BLaER1 (cell line): ENCODE data around the gene ANTXR1.

Experiments used
- H3K27ac ChIP-seq: shearing (Covaris generic); formaldehyde crosslinking; 2 replicates; pipeline ENCODE4 v1.8.1; 2022
- H3K27me3 ChIP-seq: shearing (Covaris generic); formaldehyde crosslinking; 2 replicates; pipeline ENCODE4 v1.8.1; 2022
- H3K36me3 ChIP-seq: shearing (Covaris generic); formaldehyde crosslinking; 2 replicates; pipeline ENCODE4 v1.8.1; 2022
- H3K4me1 ChIP-seq: shearing (Covaris generic); formaldehyde crosslinking; 2 replicates; pipeline ENCODE4 v1.8.1; 2022
- H3K4me2 ChIP-seq: shearing (Covaris generic); formaldehyde crosslinking; 2 replicates; pipeline ENCODE4 v1.8.1; 2022
- H3K4me3 ChIP-seq: shearing (Covaris generic); formaldehyde crosslinking; 2 replicates; pipeline ENCODE4 v1.8.1; 2022
- H3K9ac ChIP-seq: shearing (Covaris generic); formaldehyde crosslinking; 2 replicates; pipeline ENCODE4 v1.8.1; 2022
- H3K9me3 ChIP-seq: shearing (Covaris generic); formaldehyde crosslinking; 2 replicates; pipeline ENCODE4 v1.8.1; 2022
- H4K20me1 ChIP-seq: shearing (Covaris generic); formaldehyde crosslinking; 2 replicates; pipeline ENCODE4 v1.8.1; 2022
- Cebpa-rat ChIP-seq: shearing (Covaris generic); IDR thresholded peaks from 2 replicates; pipeline ENCODE4 v1.8.1; 2022

The ANTXR1 gene

DNA sequence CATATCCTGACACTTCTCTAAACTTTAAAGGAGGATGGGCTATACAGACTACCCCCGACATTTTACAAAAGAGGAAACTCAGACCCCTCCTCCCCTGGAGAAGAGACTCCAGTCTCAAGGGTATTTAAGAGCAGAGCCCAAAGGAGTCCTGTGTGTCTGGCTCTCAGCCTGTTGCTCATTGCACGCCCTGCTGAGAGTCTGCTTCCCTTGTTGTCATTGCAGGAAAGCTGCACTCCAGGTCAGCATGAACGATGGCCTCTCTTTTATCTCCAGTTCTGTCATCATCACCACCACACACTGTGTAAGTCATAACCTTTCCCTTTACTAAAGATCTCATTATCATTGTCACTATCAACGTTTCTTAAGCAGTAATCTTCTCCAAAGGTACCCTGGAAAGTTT is 111.4 kb downstream of the ANTXR1 start:
- H3K9me3 ChIP-seq, result no peaks in the 10 kb centered on the region
- H3K4me1 ChIP-seq, result no peaks in the 10 kb centered on the region
- H3K27ac ChIP-seq, result no peak overlapping the region
- no peak overlapping the region for H3K4me2 ChIP-seq
- no peak overlapping the region for H3K4me3 ChIP-seq
- no peaks in the 10 kb centered on the region for H3K36me3 ChIP-seq
- no peak for TF ChIP-seq Cebpa-rat
- no peaks in the 10 kb centered on the region for H4K20me1 ChIP-seq
- H3K9ac ChIP-seq, result no peak overlapping the region
- H3K27me3 ChIP-seq, result no peaks in the 10 kb centered on the region

DNA sequence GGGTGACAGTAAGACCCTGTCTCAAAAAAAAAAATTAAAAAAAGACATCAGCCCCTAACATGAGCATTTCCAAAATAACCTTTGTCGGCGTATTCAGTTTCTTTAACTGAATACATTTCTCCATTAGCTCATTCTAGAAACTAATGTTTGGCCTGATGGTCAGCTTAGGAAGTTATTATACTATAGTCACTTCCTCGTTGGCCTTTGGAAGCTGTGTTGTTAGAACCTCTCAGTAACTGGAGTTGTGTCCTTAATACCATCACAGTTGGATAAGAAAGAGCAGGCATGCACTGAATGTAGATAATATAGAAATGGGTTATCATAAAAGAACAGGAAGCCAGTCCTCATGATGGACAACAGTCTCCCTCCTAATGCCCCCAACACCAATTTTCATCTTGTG is 112.8 kb downstream of the ANTXR1 start:
- Histone ChIP-seq H3K36me3 (no peaks in the 10 kb centered on the region), H4K20me1 (no peaks in the 10 kb centered on the region), H3K27me3 (no peaks in the 10 kb centered on the region), H3K9ac (no peak overlapping the region), H3K9me3 (no peaks in the 10 kb centered on the region), H3K4me2 (no peak overlapping the region), H3K27ac (no peak overlapping the region), H3K4me3 (no peak overlapping the region), H3K4me1 (no peaks in the 10 kb centered on the region)
- TF ChIP-seq Cebpa-rat, result no peak

DNA sequence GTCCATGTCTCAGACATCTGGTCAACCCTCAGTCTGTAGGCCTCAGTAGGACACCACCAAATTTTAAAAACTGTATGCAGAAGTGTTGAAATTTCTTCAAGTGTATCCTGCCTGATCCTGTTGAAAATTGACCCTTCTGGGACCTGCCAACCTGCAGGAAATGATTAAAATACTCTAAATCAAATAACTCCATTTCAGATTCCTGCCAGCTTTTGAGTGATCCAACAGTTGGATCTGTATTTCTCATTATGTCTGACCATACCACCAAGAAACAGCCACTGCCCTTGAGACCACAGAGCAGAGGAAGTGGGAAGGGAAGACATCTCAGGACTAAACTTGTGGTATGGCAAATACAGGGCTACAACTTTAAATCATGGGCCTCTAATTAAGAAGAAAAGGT is 113.4 kb downstream of the ANTXR1 start:
- H3K4me1 ChIP-seq, result no peaks in the 10 kb centered on the region
- no peaks in the 10 kb centered on the region for H3K9me3 ChIP-seq
- TF ChIP-seq Cebpa-rat, result no peak
- H3K9ac ChIP-seq, result no peak overlapping the region
- no peaks in the 10 kb centered on the region for H4K20me1 ChIP-seq
- H3K4me2 ChIP-seq, result no peak overlapping the region
- no peaks in the 10 kb centered on the region for H3K27me3 ChIP-seq
- H3K36me3 ChIP-seq, result no peaks in the 10 kb centered on the region
- H3K4me3 ChIP-seq, result no peak overlapping the region
- H3K27ac ChIP-seq, result no peak overlapping the region

DNA sequence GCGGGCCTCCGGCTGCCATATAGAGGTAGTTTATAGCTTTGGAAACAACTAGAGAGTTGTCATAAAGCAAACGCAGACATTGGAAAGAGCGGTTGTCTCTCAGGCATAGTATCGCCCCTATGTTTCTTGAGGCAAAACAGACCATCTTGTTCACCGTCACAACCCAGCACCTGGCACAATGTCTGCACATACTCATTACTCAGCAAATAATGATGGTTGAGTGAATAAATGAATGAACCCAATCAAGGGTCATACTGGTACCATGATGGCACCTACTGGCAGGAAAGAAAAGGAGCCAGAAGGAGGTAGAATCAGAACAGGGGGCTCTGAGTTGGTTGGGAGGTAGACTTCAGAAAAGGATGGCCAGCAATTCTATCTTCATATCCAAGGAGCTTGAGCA is 118.5 kb downstream of the ANTXR1 start:
- Histone ChIP-seq H3K27ac (no peak overlapping the region), H3K4me2 (no peak overlapping the region), H3K9ac (no peak overlapping the region), H4K20me1 (no peaks in the 10 kb centered on the region), H3K4me1 (no peaks in the 10 kb centered on the region), H3K36me3 (no peaks in the 10 kb centered on the region), H3K27me3 (no peaks in the 10 kb centered on the region), H3K9me3 (no peaks in the 10 kb centered on the region), H3K4me3 (no peak overlapping the region)
- TF ChIP-seq Cebpa-rat, result no peak

DNA sequence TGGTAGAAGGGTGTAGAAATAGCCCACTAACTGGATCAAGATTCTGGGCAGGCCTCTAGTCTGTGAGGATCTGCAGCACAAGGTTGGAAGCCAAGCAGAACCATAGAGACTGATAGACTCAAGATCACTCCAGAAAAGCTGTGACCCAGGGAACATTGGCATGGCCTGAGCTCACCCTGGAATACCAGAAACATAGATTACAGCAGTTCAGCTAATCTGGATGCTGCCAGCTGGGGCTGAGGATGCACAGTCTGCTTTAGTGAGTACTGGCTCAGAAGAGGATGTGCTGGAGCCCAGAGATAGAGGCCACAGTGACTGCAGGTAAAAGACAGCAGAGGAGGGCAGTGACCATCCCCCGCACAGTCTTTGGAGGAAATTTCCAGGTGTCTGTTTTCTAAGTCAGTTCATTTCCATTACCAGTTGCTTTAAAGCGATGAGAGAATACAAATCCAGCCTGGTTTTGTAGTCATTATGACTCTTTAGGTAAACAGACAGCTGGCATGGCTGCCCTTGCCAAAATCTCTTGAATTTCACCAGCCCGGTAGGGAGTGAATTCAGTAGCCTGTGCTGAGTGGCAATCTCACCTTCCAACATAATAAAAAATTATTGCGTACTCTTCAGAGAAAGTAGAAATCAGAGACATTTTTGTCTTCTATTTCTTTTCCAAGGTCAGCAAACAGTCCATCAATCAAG is 119.2 kb downstream of the ANTXR1 start:
- no peaks in the 10 kb centered on the region for H3K4me1 ChIP-seq
- no peaks in the 10 kb centered on the region for H3K36me3 ChIP-seq
- no peak for TF ChIP-seq Cebpa-rat
- no peak overlapping the region for H3K4me3 ChIP-seq
- H3K27ac ChIP-seq, result no peak overlapping the region
- H4K20me1 ChIP-seq, result no peaks in the 10 kb centered on the region
- H3K27me3 ChIP-seq, result no peaks in the 10 kb centered on the region
- no peaks in the 10 kb centered on the region for H3K9me3 ChIP-seq
- H3K9ac ChIP-seq, result no peak overlapping the region
- H3K4me2 ChIP-seq, result no peak overlapping the region

DNA sequence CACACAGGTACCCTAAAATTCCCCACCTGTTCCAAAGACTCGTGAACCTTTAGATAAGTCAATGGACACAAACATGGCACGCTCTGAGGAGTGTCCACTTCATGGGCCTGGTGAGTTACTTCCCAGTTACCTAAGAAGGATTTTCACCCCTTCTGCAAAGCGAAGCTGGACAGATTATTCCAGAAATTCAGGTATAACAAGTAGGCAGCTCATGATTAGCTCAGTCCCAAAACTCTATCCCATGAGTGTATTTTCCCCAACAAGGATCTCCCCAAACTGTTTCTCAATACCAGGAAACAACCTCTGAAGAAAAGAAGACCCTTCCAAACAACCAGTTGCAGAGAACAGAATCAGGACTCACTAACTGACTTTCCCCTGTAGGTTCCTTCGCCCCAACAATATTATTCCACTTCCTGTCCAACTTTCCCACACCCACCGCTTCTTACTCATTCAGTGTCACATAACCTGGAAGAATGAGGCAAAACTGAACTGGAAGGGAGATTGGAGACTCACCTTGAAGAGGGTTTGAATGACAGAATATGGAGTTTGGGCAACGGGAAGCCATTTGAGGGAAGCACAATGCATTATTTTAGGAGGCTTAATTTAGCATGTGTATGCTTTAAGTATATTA is 120.1 kb downstream of the ANTXR1 start:
- no peak overlapping the region for H3K27ac ChIP-seq
- no peaks in the 10 kb centered on the region for H3K36me3 ChIP-seq
- no peaks in the 10 kb centered on the region for H3K27me3 ChIP-seq
- no peak overlapping the region for H3K9ac ChIP-seq
- no peak for TF ChIP-seq Cebpa-rat
- no peaks in the 10 kb centered on the region for H4K20me1 ChIP-seq
- H3K9me3 ChIP-seq, result no peaks in the 10 kb centered on the region
- H3K4me3 ChIP-seq, result no peak overlapping the region
- H3K4me2 ChIP-seq, result no peak overlapping the region
- no peaks in the 10 kb centered on the region for H3K4me1 ChIP-seq

DNA sequence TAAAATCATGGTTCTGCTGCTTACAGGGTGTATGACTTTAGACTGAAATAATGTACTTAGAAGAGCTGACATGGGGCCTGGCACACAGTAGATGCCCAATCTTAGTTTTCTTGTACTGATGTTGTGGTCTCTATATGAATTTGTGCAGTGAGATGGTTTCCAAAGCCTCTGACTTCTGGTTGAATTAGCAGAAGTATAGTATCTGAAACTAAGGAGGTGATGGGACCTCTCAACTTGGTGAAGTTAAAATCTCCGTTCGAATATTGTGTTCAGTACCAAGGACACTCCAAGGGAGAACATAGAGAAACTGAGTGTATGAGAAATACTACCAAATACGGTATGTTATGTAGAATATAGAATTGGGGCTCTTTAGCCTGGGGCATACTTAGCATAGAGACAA is 120.9 kb downstream of the ANTXR1 start:
- H3K9ac ChIP-seq, result no peak overlapping the region
- H4K20me1 ChIP-seq, result no peaks in the 10 kb centered on the region
- no peak for TF ChIP-seq Cebpa-rat
- no peak overlapping the region for H3K4me3 ChIP-seq
- no peaks in the 10 kb centered on the region for H3K4me1 ChIP-seq
- no peaks in the 10 kb centered on the region for H3K36me3 ChIP-seq
- H3K4me2 ChIP-seq, result no peak overlapping the region
- H3K9me3 ChIP-seq, result no peaks in the 10 kb centered on the region
- H3K27ac ChIP-seq, result no peak overlapping the region
- no peaks in the 10 kb centered on the region for H3K27me3 ChIP-seq

DNA sequence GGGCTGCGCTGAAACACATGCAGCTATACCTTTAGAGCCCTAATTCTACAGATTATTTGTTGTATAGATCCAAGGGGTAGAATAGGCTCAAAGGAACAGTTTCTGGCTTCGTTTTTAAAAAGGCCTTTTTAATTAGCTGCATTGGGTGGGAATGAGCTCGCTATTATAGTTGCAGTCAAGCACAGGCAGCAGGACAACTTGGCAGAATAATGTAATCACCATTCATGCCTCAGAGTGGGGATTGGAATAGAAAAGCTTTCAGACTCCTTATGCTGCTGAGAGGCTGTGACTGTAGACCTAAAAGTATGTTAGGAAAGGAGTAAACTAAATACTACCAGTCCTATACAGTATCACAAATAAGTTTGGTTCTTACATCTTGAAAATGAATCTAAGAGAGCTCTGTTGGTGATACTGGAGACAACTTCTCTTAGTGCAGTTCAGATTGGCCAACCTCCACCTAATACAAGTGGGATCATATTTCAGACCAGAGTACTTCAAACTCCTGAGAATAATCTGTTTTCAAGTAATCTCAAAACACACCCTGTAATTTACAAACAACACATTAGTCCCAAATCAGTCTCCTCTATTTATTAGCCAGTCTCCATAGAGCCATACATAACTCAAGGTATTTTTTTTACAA is 121.4 kb downstream of the ANTXR1 start:
- no peak overlapping the region for H3K4me2 ChIP-seq
- no peaks in the 10 kb centered on the region for H3K4me1 ChIP-seq
- no peaks in the 10 kb centered on the region for H4K20me1 ChIP-seq
- TF ChIP-seq Cebpa-rat, result no peak
- H3K36me3 ChIP-seq, result no peaks in the 10 kb centered on the region
- H3K9ac ChIP-seq, result no peak overlapping the region
- H3K9me3 ChIP-seq, result no peaks in the 10 kb centered on the region
- no peak overlapping the region for H3K27ac ChIP-seq
- H3K4me3 ChIP-seq, result no peak overlapping the region
- no peaks in the 10 kb centered on the region for H3K27me3 ChIP-seq

DNA sequence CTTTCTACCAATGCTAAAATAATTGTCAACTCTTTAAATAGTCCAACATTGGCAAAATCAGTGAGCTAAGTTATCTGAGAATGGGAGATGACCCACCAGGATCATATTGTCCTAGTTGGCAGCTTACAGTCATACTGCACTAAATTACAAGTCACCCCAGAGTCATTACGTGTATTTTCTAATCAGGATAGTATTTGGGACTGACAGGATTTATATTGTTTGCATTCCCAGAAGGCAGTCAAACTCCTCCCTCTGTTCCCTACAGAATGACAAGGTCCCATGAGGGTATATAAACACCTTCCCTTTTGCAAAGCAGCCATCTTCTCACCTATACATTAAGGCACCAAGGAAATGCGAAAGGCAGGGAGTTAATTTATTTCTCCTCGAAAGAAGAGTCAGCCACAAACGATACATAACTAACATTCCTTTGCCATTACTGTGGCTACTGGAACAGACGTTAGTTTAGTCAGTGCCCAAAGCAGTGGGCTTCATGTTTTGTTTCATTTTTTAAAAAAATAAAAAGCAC is 125.3 kb downstream of the ANTXR1 start:
- H3K9me3 ChIP-seq, result no peaks in the 10 kb centered on the region
- H3K27ac ChIP-seq, result no peak overlapping the region
- no peak overlapping the region for H3K4me2 ChIP-seq
- no peak overlapping the region for H3K4me3 ChIP-seq
- H4K20me1 ChIP-seq, result no peaks in the 10 kb centered on the region
- H3K4me1 ChIP-seq, result no peaks in the 10 kb centered on the region
- no peaks in the 10 kb centered on the region for H3K27me3 ChIP-seq
- H3K9ac ChIP-seq, result no peak overlapping the region
- no peaks in the 10 kb centered on the region for H3K36me3 ChIP-seq
- TF ChIP-seq Cebpa-rat, result no peak

DNA sequence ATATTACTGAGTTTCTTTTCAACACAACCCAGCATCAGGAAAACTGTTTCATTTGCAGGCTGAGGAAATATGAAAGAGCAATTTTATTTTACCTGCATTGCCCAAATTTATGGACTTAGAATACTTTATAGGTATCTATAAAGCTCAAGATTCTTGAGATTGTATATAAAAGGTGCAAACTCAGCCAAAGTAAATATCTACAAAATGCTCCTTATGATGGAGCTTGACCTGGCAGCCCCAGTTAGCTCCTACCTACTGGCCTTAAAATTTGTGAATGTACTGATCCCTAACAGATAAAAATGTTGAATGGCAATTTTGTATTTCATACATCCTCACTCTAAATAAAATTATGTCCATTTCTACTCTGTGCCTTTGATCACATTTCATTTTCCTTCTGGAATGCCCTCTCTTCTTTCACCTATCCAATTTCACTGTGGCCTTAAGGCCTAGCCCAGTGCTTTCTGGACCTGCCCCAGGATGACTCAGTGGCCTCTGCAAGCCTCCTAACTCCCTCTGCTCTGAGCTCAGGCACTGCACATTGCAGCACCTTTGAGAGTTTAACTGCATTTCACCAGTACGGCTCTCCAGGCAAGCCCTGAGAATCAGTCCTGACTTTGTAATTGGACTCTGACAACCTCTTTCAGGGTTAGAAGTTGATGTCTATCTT is 125.9 kb downstream of the ANTXR1 start:
- no peak for TF ChIP-seq Cebpa-rat
- H3K27me3 ChIP-seq, result no peaks in the 10 kb centered on the region
- no peak overlapping the region for H3K4me2 ChIP-seq
- no peak overlapping the region for H3K4me3 ChIP-seq
- H4K20me1 ChIP-seq, result no peaks in the 10 kb centered on the region
- H3K36me3 ChIP-seq, result no peaks in the 10 kb centered on the region
- H3K4me1 ChIP-seq, result no peaks in the 10 kb centered on the region
- no peaks in the 10 kb centered on the region for H3K9me3 ChIP-seq
- H3K27ac ChIP-seq, result no peak overlapping the region
- H3K9ac ChIP-seq, result no peak overlapping the region
